ENCODE data around the gene MLLT3.

The MLLT3 gene

DNA sequence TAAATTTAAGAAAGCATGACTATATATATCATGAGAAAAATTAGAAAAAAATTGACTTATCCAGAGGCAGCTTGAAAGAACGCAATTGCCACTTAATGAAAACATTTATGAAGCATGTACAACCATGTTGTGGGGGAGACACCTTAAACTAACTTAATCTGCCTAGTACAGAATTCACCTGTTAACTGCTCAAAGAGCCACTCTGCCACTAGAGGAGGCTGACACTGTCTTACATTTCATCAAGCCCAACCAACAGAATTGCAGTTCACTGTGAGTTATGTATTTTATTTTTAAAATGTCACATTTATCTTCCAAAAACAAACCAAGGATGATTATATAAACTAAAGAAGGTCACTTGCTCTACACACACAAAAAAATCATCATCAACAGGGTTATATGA is 252.9 kb downstream of the MLLT3 start:
- DNase-seq = no peak

DNA sequence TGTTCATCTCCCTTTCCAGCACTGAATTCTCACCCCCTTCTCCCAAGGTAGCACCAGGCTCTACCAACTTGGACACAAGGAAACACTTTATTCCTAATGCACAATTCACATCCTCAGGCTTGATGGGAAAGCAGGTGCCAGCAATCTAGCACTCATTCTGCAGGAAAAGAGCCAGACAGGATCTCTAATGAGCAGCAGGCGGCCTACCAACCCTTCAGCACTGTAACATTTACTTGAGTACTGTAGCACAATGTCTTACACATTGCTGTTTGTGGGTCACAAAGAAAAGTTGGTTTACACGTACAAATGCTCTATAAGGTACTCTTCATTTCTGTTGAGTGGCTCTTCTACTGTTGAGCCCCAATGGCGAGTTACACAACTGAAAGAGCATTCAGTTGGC is 254.4 kb downstream of the MLLT3 start:
- DNase-seq = no peak

DNA sequence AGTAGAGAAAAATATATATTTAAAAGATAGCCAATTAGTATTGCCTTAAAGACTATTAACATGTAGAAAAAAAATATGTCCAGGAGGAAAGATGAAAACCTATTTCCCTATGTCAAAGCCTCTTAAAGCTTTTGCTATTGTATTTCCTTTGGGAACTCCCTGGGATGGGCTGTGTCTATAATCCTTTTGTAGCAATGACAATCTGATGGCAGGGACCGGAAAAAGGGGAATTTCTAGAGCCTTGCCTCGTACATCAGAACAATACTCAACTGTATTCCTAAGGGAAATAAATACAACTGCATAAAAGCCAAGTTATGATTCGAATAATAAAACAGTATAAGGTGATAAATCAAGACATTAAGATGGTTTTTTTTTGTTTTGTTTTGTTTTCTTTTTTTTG is 257.3 kb downstream of the MLLT3 start:
- no peak for DNase-seq

DNA sequence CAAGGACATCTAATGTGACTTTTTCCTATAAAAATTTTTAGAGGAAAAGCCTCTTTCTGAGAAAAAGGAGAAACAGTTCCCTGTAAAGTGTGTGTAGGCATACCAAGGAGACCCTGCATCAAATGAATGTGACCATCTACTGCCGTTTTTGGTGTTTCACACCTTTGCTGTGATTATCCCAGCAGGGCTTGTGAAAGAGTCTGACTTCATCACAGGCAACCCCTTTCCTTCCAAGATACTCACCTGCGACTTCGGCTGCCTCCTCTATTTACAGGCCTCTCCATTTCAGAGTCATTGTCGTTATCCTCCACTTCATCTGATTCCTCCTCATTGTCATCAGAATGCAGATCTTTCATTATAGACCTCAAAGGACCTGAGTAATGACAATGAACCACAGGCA is 259.1 kb downstream of the MLLT3 start:
- DNase-seq = no peak

DNA sequence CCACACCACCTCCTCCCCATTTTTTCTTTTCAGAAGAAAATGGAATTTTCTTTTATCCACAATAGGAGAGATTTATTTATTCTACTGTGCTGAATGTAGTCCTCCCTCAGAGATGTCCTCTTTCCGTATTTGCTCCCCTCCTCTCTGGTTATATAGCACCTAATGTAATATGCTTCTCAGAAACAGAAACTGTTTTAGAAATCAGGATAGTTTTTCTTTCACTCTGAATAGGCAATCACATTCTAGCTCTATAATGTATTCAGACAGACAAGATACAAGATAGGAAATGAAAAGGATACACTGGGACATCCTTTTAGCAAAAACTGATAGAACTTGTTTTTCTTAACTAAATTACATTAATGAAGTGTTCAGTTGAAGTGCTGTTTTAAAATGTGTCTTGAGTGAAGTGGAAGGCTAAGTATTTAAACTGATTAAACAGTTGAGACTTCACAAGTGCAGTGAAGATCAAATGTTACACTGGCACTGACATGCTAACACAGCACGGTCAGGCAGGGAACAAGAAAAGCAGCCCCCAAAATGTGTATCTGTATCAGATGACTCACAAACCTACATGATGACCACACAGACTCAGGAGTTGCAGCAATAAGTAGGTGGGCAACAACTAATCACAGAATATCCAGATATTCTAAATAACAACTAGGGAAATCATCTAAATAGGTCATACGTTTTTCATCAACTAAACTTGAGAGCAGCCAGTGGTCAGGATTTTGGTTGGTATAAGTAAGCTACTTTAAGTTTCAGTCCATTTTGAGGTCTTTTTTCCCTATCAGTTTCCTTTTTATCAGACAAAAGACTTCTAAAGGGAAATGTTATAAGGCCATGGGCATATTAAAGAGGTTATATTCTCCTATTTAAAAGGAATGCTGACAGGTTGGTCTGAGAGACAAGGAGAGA is 260.4 kb downstream of the MLLT3 start:
- peak; percentile 40 for DNase-seq

DNA sequence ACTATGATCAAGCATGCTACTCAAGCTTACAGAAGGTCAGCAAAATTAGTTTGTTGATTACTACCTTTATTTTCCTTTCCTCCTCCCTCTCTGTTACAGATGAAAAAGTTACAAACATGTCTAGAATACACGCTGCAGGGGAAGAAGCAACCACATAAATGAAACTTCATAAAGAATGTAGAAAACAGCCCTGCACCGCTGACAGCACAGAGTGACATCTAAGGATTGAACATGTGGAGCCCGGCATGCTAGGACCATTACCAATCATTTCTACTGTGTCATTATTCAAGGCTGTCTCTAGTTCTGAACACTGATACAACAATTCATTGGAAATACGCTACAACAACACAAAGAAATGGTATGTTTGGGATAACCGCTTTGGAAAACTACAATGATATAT is 261.1 kb downstream of the MLLT3 start:
- DNase-seq = no peak

DNA sequence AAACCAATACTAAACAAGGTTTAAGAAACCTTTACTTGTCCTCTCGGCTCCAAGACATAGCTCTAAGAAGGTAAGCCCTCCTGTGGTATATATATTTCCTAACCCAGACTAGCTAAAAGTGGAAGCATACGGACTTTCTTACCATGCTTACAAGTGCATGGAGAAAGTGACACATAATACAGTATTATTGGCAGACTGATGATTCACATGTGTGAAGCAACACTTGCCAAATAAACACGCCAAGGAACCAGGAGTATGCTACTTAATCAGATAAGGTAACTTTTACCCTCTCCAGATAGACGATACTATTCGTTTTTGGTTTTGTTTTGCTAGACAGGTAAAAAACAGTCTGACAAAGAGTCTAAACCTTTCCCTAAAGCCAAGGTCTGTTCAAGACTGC is 264.1 kb downstream of the MLLT3 start:
- DNase-seq = peak; percentile 66

DNA sequence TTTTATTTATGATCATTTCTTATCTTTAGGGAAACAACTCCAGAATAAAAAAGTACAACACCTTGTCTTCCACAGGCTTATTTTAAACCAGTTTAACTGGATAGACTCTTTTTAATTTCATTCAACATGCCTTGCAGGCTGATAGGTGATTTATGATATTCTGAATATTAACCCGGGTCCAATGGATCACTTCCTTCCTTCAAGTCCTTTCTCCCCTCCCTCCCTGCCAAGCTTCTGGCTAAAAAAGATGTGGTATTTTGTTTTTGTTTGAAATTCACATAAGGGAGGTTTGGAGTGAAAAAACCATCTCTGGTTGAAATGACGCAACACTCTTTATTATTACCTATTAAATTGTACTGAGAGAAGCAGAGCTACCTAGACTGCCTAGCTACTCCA is 265.3 kb downstream of the MLLT3 start:
- no peak for DNase-seq

DNA sequence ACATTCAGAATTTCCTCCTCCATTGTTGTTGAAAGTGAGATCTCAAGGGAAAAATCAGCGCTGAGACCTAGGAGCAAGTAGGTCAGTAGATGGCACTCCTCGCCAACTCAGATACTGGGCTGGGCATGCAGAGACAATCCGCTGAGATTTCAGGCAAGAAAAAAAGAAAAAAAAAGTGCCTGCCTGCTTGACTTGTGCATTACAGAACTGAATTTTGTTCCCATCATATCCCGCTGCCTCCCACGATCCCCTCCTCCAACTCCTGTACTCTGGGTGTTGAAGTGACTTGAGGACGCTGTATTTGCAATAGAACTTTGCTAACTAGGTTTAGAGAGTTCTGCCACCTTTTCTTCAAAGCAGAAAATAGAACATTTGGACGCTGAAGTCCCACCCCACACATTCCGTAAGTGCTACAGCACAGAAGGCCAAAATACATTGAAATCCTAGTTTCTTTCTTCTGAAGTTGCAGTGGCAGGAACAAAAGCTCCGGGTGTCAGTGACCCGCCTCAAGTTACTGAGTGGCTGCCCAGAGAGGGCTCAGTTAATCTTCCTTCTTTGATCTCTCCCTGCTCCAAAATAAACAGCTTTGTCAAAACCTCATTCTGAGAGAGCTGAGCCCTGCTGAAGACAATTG is 265.8 kb downstream of the MLLT3 start:
- peak; percentile 75 for DNase-seq

DNA sequence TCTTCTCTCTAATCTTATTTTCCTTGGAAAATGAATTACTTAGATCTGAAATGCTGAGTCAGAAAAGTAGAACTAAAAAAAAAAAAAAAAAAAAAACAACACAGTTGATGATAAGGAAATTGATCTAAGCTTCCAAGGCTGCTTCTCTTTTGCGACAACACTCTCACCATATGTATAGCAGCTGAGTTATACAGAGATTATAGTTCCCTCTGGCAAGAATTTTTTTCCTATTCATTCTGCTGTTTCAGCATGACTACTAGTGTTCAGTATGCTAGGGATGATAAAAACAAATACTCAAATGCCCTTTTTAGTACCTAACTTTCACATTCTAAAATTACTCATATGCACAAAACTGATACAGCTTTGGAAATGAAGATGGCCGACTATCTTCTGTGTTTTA is 267.3 kb downstream of the MLLT3 start:
- DNase-seq = peak; percentile 85

DNA sequence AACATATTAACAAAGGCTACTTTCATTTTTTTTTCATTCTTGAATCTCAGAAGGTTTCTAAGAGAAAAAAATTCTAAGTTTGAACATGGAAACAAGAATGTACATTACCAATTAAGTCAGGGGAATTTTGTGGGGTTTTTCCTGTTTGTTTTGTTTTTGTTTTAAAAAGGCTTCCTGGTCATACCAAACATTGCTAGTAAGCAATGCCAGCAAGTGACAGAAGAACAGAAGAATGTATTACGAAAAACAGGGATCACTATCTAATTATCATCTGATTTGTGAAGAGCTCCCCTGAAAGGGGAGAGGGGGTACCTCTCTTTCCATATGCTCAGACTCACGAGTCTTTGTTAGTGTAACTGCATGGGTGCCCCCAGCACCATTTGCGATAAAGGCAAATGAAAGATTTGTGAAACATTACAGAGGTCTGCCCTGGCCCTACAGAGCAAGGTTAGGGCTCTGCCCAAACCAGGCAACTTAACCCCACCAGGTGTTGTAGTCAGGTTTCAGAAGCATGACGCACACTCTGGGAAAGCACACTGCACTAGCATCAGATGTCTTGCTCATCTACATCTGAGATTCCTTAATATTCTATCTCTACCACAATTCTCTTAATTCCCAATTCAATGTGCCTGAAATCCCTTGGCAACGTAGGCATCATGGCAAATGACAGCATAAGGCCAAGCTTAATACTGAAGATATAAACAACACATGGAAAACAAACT is 268.2 kb downstream of the MLLT3 start:
- no peak for DNase-seq

DNA sequence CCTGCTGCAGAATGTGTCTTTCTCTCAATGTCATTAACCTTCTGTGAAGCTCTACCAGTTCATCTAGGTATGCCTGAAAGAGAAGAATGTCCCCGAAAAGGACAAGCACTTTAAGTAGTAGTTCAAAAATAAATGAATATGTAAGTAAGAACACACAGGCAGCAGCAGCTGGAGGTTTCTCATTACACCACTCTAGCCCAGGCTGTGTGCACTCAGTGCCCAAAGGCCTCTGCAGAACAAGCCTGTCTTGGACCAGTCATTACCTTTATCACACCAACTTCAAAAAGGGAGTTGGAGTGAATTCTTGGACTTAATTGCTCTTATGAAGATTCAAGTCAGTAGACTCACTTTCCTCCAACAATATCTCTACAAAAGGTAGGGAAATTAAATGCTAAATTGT is 268.8 kb downstream of the MLLT3 start:
- peak; percentile 20 for DNase-seq

DNA sequence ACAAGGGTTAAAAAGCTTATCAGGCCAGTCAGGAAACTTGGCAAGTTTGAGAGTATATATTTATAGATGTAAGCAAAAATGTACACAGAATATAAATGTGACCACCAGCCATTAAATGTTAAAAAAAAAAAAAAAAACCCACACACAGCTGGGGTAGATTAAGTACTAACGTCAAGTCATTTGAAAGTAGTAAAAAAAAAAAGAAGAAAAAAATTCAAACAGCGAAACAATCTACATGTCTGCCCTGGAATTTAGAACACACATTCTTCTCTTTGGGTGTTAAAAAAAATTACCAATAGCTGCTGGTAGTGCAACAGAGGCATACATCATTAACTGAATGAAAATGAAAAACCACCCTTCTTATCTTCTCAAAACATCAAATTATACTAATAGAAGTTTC is 269.7 kb downstream of the MLLT3 start:
- DNase-seq = no peak

DNA sequence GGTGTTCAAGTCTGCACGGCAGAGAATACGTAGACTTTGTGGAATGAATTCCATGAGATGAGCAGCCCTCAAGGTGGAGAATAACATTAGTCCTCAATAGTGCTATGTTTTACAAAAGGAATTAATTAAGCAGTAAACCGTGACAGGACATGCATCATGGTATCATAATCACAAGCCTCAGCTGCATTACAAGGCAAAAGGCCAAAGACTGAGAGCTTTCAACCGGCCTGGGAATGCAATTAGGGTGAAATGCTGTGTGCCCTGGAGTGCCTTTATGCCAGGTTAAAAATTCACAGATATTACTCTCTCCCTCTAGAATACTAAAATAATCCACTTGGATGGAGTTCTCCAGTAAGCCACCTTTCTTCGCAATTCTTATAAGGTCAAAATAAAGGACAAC is 270.6 kb downstream of the MLLT3 start:
- DNase-seq = no peak

DNA sequence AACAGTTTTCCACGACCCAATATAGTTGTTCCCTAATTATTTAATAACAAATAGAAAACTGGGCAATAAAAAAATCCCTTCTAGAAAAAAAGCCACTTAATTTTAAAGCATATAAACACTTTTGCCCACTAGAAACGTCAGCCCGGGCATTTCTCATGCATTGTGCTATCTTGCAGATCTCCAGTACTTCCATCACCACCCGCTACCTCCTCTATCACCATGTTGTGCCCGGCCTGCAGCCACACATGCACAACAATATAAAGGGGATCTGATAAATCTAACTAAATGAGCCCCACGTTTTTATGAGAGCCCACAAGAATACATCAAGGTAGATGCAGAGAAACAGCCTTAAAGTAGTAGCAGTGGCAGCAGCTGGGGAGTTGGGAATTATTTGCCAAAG is 272.7 kb downstream of the MLLT3 start:
- DNase-seq = no peak

DNA sequence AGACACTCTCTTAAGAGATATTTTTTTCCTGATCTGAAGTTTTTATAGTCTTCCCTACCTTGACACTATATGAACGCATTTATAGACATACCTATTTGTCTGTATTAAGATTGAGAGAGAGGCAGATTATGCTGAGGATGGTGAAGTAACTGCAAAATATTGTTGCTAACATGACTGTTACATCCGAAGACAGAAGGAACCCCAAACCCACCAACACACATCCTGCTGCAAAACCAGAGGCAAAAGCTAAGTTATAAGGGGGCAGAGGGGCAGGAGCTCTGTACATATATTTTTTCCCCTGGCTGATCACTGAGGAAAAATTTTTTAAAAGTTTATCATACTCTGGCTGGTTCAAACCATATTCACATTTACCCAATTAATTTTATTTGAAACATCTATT is 279.0 kb downstream of the MLLT3 start:
- DNase-seq = no peak

DNA sequence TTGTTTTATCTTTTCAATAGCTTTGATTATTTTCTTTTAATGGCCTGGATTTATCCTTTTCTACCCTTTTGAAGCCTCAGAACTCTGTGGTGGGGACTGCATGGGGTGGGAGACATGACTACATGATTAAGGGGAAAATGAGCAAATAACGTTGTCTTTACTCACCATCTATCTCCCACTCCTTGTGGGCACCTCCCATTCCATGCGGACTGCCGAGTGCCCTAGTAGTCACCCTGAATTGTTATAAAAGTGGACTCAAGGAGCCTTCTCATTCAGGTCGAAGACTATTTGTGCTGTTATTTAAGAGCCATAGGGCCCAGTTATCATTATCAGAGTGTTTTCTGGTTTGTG is 281.8 kb downstream of the MLLT3 start:
- no peak for DNase-seq

DNA sequence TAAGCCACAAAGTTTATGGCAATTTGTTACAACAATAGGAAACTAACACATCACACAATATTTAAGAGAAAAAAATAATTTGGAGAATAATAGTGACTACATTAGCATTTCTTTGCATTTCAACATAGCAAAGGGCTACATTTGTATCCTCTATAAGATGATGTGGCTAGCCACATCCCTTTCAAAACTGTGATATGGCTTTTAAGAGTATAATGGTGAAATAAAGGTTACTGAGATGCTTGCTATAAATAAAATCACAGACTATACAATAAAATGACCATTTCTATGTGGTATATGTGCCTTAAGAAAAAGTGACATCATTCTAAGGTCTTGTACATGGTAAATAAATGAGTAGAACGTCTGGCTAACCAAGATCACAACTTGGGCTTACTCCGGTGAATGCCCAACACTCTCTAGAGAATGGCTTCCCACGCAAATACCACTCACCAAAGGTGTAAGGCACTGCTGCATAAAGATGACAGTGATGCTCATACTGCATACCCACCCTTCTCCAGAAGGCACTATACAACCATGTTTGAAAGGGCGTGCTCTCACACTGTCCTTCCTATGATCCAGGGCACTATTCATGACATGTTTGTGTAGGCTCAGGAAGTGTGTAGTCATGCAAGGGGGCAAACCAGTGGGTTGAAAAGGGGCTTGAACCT is 286.5 kb downstream of the MLLT3 start:
- DNase-seq = no peak

DNA sequence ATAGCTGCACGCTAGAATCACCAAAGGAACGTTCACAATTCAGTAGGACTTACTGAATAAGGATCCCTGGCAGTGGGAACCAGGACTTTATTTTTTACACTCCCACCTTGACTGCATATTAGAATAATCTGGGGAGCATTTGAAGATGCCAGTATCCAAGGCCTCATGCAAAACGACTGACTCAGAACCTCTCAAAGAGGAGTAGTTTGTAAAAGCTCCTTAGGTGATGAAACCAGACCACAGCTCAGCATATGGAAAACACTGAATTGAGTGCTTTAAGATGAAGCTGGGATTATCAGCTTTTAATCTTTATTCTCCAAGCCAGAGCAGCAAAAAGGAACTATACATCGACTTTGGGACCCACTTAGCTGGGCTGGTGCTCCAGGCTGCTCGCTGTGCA is 288.3 kb downstream of the MLLT3 start:
- DNase-seq = no peak

DNA sequence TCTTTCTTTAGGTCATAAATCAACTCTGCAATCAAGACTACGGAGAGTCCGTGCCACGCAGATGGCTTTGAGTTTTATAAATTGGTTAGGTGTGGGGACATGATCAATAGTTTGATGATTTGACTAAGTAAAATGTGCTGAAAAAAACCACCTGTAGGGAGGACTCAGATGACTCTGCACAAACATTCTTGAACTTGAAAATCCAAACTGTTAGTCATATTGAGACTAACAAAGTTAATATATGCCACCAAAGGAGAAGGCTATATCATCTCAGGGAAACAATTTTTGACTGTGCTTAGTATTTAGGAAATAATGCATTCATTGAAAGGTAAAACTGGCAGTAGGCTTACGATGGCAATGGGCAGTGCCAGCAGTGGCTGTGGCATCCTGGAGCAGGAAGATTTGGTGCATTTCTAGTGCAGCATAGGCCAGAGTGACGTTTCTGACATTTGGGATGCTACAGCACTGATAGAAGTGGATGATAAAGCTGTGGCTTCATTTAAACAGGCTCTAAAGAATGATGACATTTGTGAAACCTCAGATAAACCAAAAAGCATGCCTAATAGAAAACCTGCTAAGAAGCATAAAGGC is 291.1 kb downstream of the MLLT3 start:
- peak; percentile 84 for DNase-seq

DNA sequence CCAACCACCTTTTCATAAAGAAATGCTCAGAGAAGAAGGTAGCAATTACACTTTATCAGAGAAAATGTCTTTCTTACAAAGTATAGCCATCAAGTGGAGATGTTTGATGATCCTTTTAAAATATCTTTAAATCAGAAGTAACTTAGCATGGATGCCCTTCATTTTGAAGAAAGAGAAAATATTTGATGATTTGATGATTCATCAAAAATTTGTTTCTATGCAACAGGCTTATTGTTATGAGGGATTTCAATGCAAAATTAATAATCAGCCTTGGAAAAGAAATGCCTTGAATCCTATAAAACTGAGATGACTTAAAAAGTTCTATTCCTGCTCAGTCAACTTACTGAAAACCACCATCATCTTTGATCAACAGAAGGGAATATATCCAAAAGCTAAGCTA is 291.6 kb downstream of the MLLT3 start:
- DNase-seq = no peak

DNA sequence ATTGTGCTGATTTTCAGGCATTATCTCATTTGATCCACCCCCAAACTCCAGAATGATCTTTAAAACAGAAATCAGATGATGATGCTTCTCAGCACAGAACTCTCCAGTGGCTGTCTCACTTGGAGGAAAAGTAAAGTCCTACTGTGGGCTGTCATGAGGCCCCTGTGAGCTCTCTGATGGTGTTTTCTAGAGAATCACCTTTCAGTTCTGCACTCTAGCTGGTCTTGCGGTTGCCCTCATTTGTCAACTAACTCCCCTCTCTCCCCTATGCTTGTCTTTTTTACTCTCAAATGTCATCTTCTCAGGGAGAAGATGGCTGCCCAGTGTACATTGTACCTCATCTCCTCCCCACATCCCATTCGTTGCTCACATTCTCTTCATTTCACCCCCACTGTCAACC is 295.8 kb downstream of the MLLT3 start:
- DNase-seq = no peak

DNA sequence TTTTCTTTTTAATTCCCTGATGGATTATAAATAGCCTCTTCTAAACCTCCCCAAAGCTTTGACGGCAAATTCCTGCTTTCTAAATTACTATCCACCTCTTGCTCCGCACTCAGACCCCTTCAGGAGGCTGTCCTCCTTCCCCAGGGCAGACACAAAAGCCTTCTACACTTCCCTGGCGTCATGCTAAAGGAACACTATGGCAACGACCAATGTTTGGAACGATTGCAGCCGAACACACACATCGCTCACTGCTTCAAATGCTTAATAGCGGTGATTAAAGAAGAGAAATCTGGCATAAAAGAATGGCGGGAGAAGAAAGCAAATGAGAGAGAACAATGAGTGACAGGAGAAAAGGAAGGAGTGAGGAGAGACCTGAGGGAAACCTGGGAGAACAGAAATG is 297.3 kb downstream of the MLLT3 start:
- no peak for DNase-seq
